ENCODE data around the gene TTC27. TPM values are rescaled to one million over a fixed set of nuclear protein-coding genes. Genes with fewer than 3 reads are reported as not detected.
"Not testable (repeated sequence)": the region's sequence is repeated elsewhere in the genome, so short reads cannot be mapped to it uniquely, and the experiment has no call there.

The TTC27 gene
- total RNA-seq, 4 donors from 2014 or later: 7.1 to 20.3 (median 10.4) TPM

DNA sequence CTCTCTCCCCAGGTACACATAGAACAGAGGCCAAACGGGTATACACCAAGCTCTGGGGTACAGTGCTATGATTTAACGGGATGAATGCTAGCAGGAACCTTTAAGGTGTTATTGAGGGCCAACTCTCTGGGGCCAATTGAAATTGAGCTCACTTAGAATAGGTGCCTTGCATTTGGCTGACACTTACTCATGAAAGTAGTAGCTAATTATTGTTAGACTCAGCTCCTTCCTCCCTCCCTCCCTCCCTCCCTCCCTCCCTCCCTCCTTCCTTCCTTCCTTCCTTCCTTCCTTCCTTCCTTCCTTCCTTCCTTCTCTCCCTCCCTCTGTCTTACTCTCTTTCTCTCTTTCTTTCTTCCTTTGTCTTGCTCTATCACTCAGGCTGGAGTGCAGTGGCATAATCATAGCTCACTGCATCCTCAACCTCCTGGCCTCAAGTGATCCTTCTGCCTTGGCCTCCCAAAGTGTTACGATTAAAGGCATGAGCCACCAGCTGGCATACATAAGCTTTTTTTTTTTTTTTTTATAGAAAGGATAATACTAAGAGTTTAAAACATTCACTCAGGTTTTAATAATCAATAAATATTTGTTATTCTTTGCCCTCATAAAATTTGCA, 95.7 kb downstream of the TTC27 start:
- 86% methylated on average over 3 of the region's 3 CpGs; no CpG with 5 or more reads in 1 of the 2 donors for WGBS, 2 donors (ENCODE audit: low coverage in 1 of 2)
- Histone ChIP-seq H3K9me3 (no peaks in the 10 kb centered on the region), H3K27me3 (no peaks in the 10 kb centered on the region), H3K27ac (no peak overlapping the region), H3K36me3 (no peaks in the 10 kb centered on the region), H3K4me1 (no peaks in the 10 kb centered on the region), H3K4me3 (no peak overlapping the region)
- in situ Hi-C loops (cut with MboI; ENCODE audit: low pct_ligation_motif_present in 1 of 4, low pct_unique_long_range_greater_than_20kb in 1 of 4, low sequenced_read_pairs in 3 of 4) (no loop called here), intact Hi-C loops (cut with DNase I; ENCODE audit: low total_unique reads) (no loop called here)
- TF ChIP-seq EP300 (IDR thresholded peaks at IDR 0.05; ENCODE audit: low read depth) (no peak), POLR2A (IDR thresholded peaks at IDR 0.05) (no peak), POLR2AphosphoS5 (IDR thresholded peaks at IDR 0.05) (no peak)
- TF ChIP-seq, protein P1, sequence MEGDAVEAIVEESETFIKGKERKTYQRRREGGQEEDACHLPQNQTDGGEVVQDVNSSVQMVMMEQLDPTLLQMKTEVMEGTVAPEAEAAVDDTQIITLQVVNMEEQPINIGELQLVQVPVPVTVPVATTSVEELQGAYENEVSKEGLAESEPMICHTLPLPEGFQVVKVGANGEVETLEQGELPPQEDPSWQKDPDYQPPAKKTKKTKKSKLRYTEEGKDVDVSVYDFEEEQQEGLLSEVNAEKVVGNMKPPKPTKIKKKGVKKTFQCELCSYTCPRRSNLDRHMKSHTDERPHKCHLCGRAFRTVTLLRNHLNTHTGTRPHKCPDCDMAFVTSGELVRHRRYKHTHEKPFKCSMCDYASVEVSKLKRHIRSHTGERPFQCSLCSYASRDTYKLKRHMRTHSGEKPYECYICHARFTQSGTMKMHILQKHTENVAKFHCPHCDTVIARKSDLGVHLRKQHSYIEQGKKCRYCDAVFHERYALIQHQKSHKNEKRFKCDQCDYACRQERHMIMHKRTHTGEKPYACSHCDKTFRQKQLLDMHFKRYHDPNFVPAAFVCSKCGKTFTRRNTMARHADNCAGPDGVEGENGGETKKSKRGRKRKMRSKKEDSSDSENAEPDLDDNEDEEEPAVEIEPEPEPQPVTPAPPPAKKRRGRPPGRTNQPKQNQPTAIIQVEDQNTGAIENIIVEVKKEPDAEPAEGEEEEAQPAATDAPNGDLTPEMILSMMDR (IDR thresholded peaks at IDR 0.05): no peak
- no peak for DNase-seq

DNA sequence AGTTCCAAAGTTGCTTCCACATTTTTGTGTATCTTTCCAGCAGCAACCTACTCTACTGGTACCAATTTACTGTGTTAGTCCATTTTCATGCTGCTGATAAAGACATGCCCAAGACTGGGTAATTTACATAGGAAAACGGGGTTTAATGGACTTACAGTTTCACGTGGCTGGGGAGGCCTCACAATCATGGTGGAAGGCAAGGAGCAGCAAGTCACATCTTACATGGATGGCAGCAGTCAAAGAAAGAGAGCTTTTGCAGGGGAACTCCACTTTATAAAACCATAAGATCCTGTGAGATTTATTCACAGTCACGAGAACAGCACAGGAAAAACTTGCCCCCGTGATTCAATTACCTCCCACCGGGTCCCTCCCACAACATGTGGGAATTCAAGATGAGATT, 98.8 kb downstream of the TTC27 start:
- in situ Hi-C loops (cut with MboI; ENCODE audit: low pct_ligation_motif_present in 1 of 4, low pct_unique_long_range_greater_than_20kb in 1 of 4, low sequenced_read_pairs in 3 of 4); H3K9me3 ChIP-seq; intact Hi-C loops (cut with DNase I; ENCODE audit: low total_unique reads); H3K4me3 ChIP-seq; H3K4me1 ChIP-seq; H3K36me3 ChIP-seq; H3K27ac ChIP-seq; H3K27me3 ChIP-seq; DNase-seq: not testable (repeated sequence)
- WGBS, 2 donors (ENCODE audit: low coverage in 1 of 2): 92 to 93% methylated on average over 2 to 5 of the region's 5 CpGs

DNA sequence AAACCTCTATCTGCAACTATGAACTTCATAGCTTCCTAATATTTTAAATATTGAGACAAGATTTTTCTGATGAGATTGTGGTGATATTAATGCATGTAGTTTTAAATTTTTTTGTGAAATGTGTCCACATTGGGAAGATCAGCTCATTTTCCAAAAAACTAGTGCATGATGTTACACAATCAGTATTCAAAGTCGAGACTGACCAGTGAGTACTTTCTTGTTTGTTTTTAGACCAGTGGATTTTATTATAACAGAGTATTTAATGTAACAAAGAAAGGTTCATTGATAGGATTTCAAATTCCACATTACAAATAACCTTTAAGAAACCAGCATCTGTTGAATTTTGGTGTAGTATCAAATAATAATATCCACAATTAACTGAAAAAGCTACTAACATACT, 99.3 kb downstream of the TTC27 start:
- no peak overlapping the region for H3K27ac ChIP-seq
- no peak for DNase-seq
- intact Hi-C loops (cut with DNase I; ENCODE audit: low total_unique reads): no loop called here
- no peaks in the 10 kb centered on the region for H3K27me3 ChIP-seq
- H3K4me1 ChIP-seq: no peaks in the 10 kb centered on the region
- in situ Hi-C loops (cut with MboI; ENCODE audit: low pct_ligation_motif_present in 1 of 4, low pct_unique_long_range_greater_than_20kb in 1 of 4, low sequenced_read_pairs in 3 of 4): no loop called here
- no peak overlapping the region for H3K4me3 ChIP-seq
- H3K9me3 ChIP-seq: no peaks in the 10 kb centered on the region
- WGBS, 2 donors (ENCODE audit: low coverage in 1 of 2): 92 to 100% methylated on average over 1 of the region's 1 CpG
- TF ChIP-seq EP300 (IDR thresholded peaks at IDR 0.05; ENCODE audit: low read depth) (no peak), POLR2A (IDR thresholded peaks at IDR 0.05) (no peak), POLR2AphosphoS5 (IDR thresholded peaks at IDR 0.05) (no peak)
- TF ChIP-seq, protein P1 (IDR thresholded peaks at IDR 0.05): no peak
- no peaks in the 10 kb centered on the region for H3K36me3 ChIP-seq

DNA sequence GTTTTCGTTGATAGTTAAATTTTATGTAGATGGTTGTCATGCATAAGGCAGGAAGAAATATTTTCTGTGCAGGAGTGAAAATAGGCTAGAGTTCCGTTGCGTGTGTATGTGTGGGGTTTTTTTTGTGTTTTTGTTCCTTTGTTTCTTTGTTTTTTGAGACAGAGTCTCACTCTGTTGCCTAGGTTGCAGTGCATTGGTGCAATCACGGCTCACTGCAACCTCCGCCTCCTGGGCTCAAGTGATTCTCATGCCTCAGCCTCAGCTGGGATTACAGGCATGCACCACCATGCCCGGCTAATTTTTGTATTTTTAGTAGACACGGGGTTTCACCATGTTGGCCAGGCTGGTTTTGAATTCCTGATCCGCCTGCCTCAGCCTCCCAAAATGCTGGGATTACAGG, 103.1 kb downstream of the TTC27 start:
- H3K4me3 ChIP-seq; H3K27me3 ChIP-seq; DNase-seq; intact Hi-C loops (cut with DNase I; ENCODE audit: low total_unique reads); H3K27ac ChIP-seq; H3K4me1 ChIP-seq; H3K36me3 ChIP-seq; H3K9me3 ChIP-seq; in situ Hi-C loops (cut with MboI; ENCODE audit: low pct_ligation_motif_present in 1 of 4, low pct_unique_long_range_greater_than_20kb in 1 of 4, low sequenced_read_pairs in 3 of 4): not testable (repeated sequence)
- WGBS, 2 donors (ENCODE audit: low coverage in 1 of 2): 90 to 95% methylated on average over 2 to 8 of the region's 8 CpGs

DNA sequence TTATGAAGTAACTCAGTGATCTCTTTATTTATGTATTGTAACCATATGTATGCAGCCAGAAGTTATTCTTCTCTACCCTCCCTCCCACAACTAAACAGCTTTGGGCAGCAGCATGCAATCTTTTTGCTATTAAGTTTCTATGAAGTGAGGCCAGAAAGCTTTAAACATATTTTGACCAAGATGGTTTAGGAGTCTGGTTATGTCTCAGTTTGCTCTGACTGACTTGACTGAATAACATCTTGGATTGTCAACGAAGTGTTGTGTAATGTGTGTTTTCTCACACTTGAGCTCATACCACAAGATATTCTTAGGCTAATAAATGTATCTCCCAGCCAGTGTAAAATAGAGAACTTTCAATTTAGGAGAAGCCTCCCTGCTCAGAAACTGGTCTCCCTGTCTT, 104.3 kb downstream of the TTC27 start:
- Histone ChIP-seq H3K27ac (no peak overlapping the region), H3K36me3 (peaks cover 0 to 6% (median 0%) of the 10 kb centered on the region in 4 donors), H3K9me3 (no peaks in the 10 kb centered on the region), H3K4me1 (no peaks in the 10 kb centered on the region), H3K27me3 (no peaks in the 10 kb centered on the region), H3K4me3 (no peak overlapping the region)
- TF ChIP-seq POLR2AphosphoS5 (IDR thresholded peaks at IDR 0.05): no peak
- no peak for TF ChIP-seq EP300 (IDR thresholded peaks at IDR 0.05; ENCODE audit: low read depth)
- no peak for TF ChIP-seq POLR2A (IDR thresholded peaks at IDR 0.05)
- TF ChIP-seq, protein P1 (IDR thresholded peaks at IDR 0.05): no peak
- intact Hi-C loops (cut with DNase I; ENCODE audit: low total_unique reads): no loop called here
- DNase-seq: no peak
- 91 to 100% methylated on average over 1 of the region's 1 CpG for WGBS, 2 donors (ENCODE audit: low coverage in 1 of 2)
- in situ Hi-C loops (cut with MboI; ENCODE audit: low pct_ligation_motif_present in 1 of 4, low pct_unique_long_range_greater_than_20kb in 1 of 4, low sequenced_read_pairs in 3 of 4): no loop called here
